Fibroblast of skin of left biceps (primary cell): Measurements from ENCODE around the gene AMOTL1.

ENCODE experiments used
- DNase-seq, 2 experiments: peaks; one replicate each; pipeline ENCODE4 v3.0.0-alpha.2; 2013; ENCODE audit warnings: low read depth in 2 of 2

The AMOTL1 gene

GRCh38 chr11:94742665-94743064 is 25.5 kb upstream of the AMOTL1 start:
- DNase-seq, result no peak

- no peak for DNase-seq
These were observed 21.4 kb upstream of the AMOTL1 start for GRCh38 chr11:94746721-94747120.

GRCh38 chr11:94747146-94747545 is 21.0 kb upstream of the AMOTL1 start:
- no peak for DNase-seq

- DNase-seq, result no peak
These were observed 20.5 kb upstream of the AMOTL1 start for GRCh38 chr11:94747601-94748041.

- DNase-seq, result no peak
These were observed 18.8 kb upstream of the AMOTL1 start for GRCh38 chr11:94749369-94749768.

- no peak for DNase-seq
These were observed 17.6 kb upstream of the AMOTL1 start for GRCh38 chr11:94750319-94751217.

GRCh38 chr11:94751218-94751609 is 16.9 kb upstream of the AMOTL1 start:
- no peak for DNase-seq

GRCh38 chr11:94751786-94752185 is 16.4 kb upstream of the AMOTL1 start:
- no peak for DNase-seq

- no peak for DNase-seq
These were observed 14.5 kb upstream of the AMOTL1 start for GRCh38 chr11:94753630-94754029.

GRCh38 chr11:94754335-94754734 is 13.8 kb upstream of the AMOTL1 start:
- DNase-seq, result no peak

- no peak for DNase-seq
These were observed 13.3 kb upstream of the AMOTL1 start for GRCh38 chr11:94754819-94755218.

GRCh38 chr11:94755494-94755893 is 12.7 kb upstream of the AMOTL1 start:
- no peak for DNase-seq

- DNase-seq, result no peak
These were observed 11.0 kb upstream of the AMOTL1 start for GRCh38 chr11:94757037-94757735.

- DNase-seq, result no peak
These were observed 9.5 kb upstream of the AMOTL1 start for GRCh38 chr11:94758666-94759065.

GRCh38 chr11:94759522-94759921 is 8.6 kb upstream of the AMOTL1 start:
- DNase-seq, result no peak

- no peak for DNase-seq
These were observed 7.9 kb upstream of the AMOTL1 start for GRCh38 chr11:94760296-94760695.

GRCh38 chr11:94762208-94762607 is 5.9 kb upstream of the AMOTL1 start:
- no peak for DNase-seq

- no peak for DNase-seq
These were observed 5.2 kb upstream of the AMOTL1 start for GRCh38 chr11:94762995-94763394.

GRCh38 chr11:94766713-94767206 is 1.4 kb upstream of the AMOTL1 start:
- no peak for DNase-seq

- no peak for DNase-seq
These were observed 865 bp upstream of the AMOTL1 start for GRCh38 chr11:94767291-94767690.

- DNase-seq, result no peak
These were observed 716 bp downstream of the AMOTL1 start for GRCh38 chr11:94768602-94769541.

- DNase-seq, result no peak
These were observed 1.7 kb downstream of the AMOTL1 start for GRCh38 chr11:94769880-94770279.
